GM23338 (cell line): ENCODE results near the gene ADGRL3. TPM values are rescaled to one million over a fixed set of nuclear protein-coding genes. Genes with fewer than 3 reads are reported as not detected.
A peak's percentile ranks its signal among the peaks of the same experiment; 100 is the strongest.

Experiments used
- ATAC-seq: fragments of 200-7000 bp; cut with Tn5 transposase; 3 replicates; pipeline ENCODE4 v1.9.1; 2020
- DNase-seq: peaks from one replicate; pipeline ENCODE4 v3.0.0-alpha.2; 2015; ENCODE audit warnings: low spot score
- H2AFZ ChIP-seq: fragments of 200-600 bp; sonication (generic); 2 replicates; pipeline ENCODE4 v1.8.0; 2016; ENCODE audit warnings: antibody characterized with exemption, mild to moderate bottlenecking, moderate library complexity
- H3F3A ChIP-seq: fragments of 200-600 bp; sonication (generic); replicated peaks from 2 replicates; pipeline ENCODE4 v1.8.0; 2017; ENCODE audit warnings: antibody characterized with exemption, mixed run types, low read depth
- H3K27ac ChIP-seq: fragments of 200-600 bp; sonication (generic); 2 replicates; pipeline ENCODE4 v1.6.1; 2016; ENCODE audit warnings: low read depth
- H3K27me3 ChIP-seq: fragments of 200-600 bp; sonication (generic); 2 replicates; pipeline ENCODE4 v1.8.0; 2016; ENCODE audit warnings: mild to moderate bottlenecking, mixed run types, moderate library complexity; ENCODE audit not compliant: insufficient read depth
- H3K36me3 ChIP-seq: fragments of 200-600 bp; sonication (generic); 2 replicates; pipeline ENCODE4 v1.8.0; 2016; ENCODE audit warnings: mild to moderate bottlenecking; ENCODE audit not compliant: insufficient read depth
- H3K4me1 ChIP-seq: fragments of 200-600 bp; sonication (generic); 2 replicates; pipeline ENCODE4 v1.8.0; 2016; ENCODE audit warnings: mild to moderate bottlenecking, moderate library complexity; ENCODE audit not compliant: insufficient read depth
- H3K4me2 ChIP-seq: fragments of 200-600 bp; sonication (generic); 2 replicates; pipeline ENCODE4 v1.7.1; 2017; ENCODE audit warnings: mixed run types
- H3K4me3 ChIP-seq: fragments of 200-600 bp; sonication (generic); 2 replicates; pipeline ENCODE4 v1.6.1; 2016; ENCODE audit warnings: mixed run types
- H3K79me2 ChIP-seq: fragments of 200-600 bp; sonication (generic); replicated peaks from 2 replicates; pipeline ENCODE4 v1.8.0; 2017; ENCODE audit warnings: mild to moderate bottlenecking; ENCODE audit not compliant: insufficient read depth
- H3K9me2 ChIP-seq: fragments of 200-600 bp; sonication (generic); 2 replicates; pipeline ENCODE4 v1.8.0; 2017; ENCODE audit not compliant: insufficient read depth
- H4K20me1 ChIP-seq: fragments of 200-600 bp; sonication (generic); replicated peaks from 2 replicates; pipeline ENCODE4 v1.8.0; 2017; ENCODE audit warnings: mild to moderate bottlenecking; ENCODE audit not compliant: insufficient read depth
- H3K27ac Mint-ChIP-seq: 2 replicates; pipeline ENCODE4 v1.8.0; 2020; ENCODE audit warnings: inconsistent platforms, mild to moderate bottlenecking, moderate library complexity, mixed read lengths
- H3K27me3 Mint-ChIP-seq: 3 replicates; pipeline ENCODE4 v1.8.0; 2022; ENCODE audit warnings: low read depth, mild to moderate bottlenecking, moderate library complexity, mixed read lengths, inconsistent platforms; ENCODE audit not compliant: insufficient read depth, poor library complexity
- H3K36me3 Mint-ChIP-seq: 3 replicates; pipeline ENCODE4 v1.8.0; 2021; ENCODE audit warnings: low read depth, mild to moderate bottlenecking, inconsistent platforms, moderate library complexity, mixed read lengths
- H3K4me1 Mint-ChIP-seq: 3 replicates; pipeline ENCODE4 v1.8.0; 2020; ENCODE audit warnings: mild to moderate bottlenecking, inconsistent platforms, mixed read lengths
- H3K4me3 Mint-ChIP-seq: 3 replicates; pipeline ENCODE4 v1.8.0; 2021; ENCODE audit warnings: moderate library complexity, mild to moderate bottlenecking, inconsistent platforms, mixed read lengths
- H3K9me3 Mint-ChIP-seq: 3 replicates; pipeline ENCODE4 v1.8.0; 2020; ENCODE audit warnings: moderate library complexity, mild to moderate bottlenecking, inconsistent platforms, mixed read lengths
- CREB1 ChIP-seq: fragments of 250-450 bp; sonication (Bioruptor Pico); IDR thresholded peaks from 2 replicates; pipeline ENCODE4 v1.5.0; 2020; ENCODE audit warnings: low read depth, mild to moderate bottlenecking, moderate library complexity
- JUNB ChIP-seq: IDR thresholded peaks from one replicate; pipeline ENCODE4 v1.6.1; 2016; ENCODE audit warnings: antibody characterized with exemption; ENCODE audit not compliant: unreplicated experiment
- POLR2AphosphoS5 ChIP-seq: IDR thresholded peaks from 2 replicates; pipeline ENCODE4 v1.6.1; 2016; ENCODE audit warnings: antibody characterized with exemption, low read depth
- STAT1 ChIP-seq: IDR thresholded peaks from one replicate; pipeline ENCODE4 v1.6.1; 2016; ENCODE audit warnings: antibody characterized with exemption; ENCODE audit not compliant: unreplicated experiment
- ZNF114 ChIP-seq: fragments of 250-450 bp; sonication (Bioruptor Pico); IDR thresholded peaks from 2 replicates; pipeline ENCODE4 v1.5.0; 2020; ENCODE audit warnings: mild to moderate bottlenecking, moderate library complexity
- ZNF331 ChIP-seq: fragments of 250-450 bp; sonication (Bioruptor Pico); IDR thresholded peaks from 2 replicates; pipeline ENCODE4 v1.5.0; 2020; ENCODE audit warnings: low read depth, mild to moderate bottlenecking, moderate library complexity
- polyA plus RNA-seq: library from polyadenylated mRNA; unstranded; fragments of >200 nt; fragmentation: Nextera tagmentation; extraction: Ambion mirVana; gene quantifications from 2 replicates; pipeline ENCODE4 v1.2.1, GENCODE V29; 2016
- total RNA-seq: library from RNA; depleted of rRNA; stranded (reverse); fragments of >200 nt; shearing (Covaris generic); gene quantifications from 2 replicates; pipeline ENCODE4 v1.2.3, GENCODE V29; 2014
- TF ChIP-seq, protein P1 (sequence below), 2 experiments: fragments of 200-600 bp in 1 of 2; sonication (generic) in 1 of 2; conservative IDR thresholded peaks; 2 replicates each; pipeline versions ENCODE4 v1.5.1 to v1.6.1; 2016 to 2017; ENCODE audit warnings: antibody characterized with exemption in 2 of 2, low read depth in 2 of 2, mild to moderate bottlenecking in 2 of 2, moderate library complexity in 1 of 2
- TF ChIP-seq, protein P2 (sequence below): IDR thresholded peaks from one replicate; pipeline ENCODE4 v1.6.1; 2018; ENCODE audit warnings: antibody characterized with exemption; ENCODE audit not compliant: unreplicated experiment

ADGRL3 gene
- total and polyA plus RNA-seq, 2 experiments from 2014 or later: 9.7 to 16.5 TPM

- Histone ChIP-seq H3F3A (no peaks in the 10 kb centered on the region), H2AFZ (no peak overlapping the region), H3K9me2 (no peaks in the 10 kb centered on the region), H3K4me1 (no peaks in the 10 kb centered on the region), H3K4me2 (no peak overlapping the region), H3K27me3 (no peaks in the 10 kb centered on the region), H3K4me3 (no peak overlapping the region), H3K36me3 (no peaks in the 10 kb centered on the region), H3K27ac (no peak overlapping the region), H4K20me1 (no peaks in the 10 kb centered on the region), H3K79me2 (no peaks in the 10 kb centered on the region)
- Mint-ChIP-seq H3K4me1 (peaks cover 3% of the 10 kb centered on the region; the same call in 1 of the 3 replicates), H3K36me3 (no peaks in the 10 kb centered on the region), H3K27ac (no peak overlapping the region), H3K4me3 (no peak overlapping the region), H3K27me3 (no peaks in the 10 kb centered on the region), H3K9me3 (no peaks in the 10 kb centered on the region)
- TF ChIP-seq CREB1 (CRISPR knock-in tag) (no peak), POLR2AphosphoS5 (no peak), ZNF331 (no peak)
- TF ChIP-seq, protein P1, sequence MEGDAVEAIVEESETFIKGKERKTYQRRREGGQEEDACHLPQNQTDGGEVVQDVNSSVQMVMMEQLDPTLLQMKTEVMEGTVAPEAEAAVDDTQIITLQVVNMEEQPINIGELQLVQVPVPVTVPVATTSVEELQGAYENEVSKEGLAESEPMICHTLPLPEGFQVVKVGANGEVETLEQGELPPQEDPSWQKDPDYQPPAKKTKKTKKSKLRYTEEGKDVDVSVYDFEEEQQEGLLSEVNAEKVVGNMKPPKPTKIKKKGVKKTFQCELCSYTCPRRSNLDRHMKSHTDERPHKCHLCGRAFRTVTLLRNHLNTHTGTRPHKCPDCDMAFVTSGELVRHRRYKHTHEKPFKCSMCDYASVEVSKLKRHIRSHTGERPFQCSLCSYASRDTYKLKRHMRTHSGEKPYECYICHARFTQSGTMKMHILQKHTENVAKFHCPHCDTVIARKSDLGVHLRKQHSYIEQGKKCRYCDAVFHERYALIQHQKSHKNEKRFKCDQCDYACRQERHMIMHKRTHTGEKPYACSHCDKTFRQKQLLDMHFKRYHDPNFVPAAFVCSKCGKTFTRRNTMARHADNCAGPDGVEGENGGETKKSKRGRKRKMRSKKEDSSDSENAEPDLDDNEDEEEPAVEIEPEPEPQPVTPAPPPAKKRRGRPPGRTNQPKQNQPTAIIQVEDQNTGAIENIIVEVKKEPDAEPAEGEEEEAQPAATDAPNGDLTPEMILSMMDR (conservative IDR thresholded peaks at IDR 0.05; ENCODE audit: low read depth in 2 of 2): peak; percentile 32 to 47
- TF ChIP-seq, protein P2, sequence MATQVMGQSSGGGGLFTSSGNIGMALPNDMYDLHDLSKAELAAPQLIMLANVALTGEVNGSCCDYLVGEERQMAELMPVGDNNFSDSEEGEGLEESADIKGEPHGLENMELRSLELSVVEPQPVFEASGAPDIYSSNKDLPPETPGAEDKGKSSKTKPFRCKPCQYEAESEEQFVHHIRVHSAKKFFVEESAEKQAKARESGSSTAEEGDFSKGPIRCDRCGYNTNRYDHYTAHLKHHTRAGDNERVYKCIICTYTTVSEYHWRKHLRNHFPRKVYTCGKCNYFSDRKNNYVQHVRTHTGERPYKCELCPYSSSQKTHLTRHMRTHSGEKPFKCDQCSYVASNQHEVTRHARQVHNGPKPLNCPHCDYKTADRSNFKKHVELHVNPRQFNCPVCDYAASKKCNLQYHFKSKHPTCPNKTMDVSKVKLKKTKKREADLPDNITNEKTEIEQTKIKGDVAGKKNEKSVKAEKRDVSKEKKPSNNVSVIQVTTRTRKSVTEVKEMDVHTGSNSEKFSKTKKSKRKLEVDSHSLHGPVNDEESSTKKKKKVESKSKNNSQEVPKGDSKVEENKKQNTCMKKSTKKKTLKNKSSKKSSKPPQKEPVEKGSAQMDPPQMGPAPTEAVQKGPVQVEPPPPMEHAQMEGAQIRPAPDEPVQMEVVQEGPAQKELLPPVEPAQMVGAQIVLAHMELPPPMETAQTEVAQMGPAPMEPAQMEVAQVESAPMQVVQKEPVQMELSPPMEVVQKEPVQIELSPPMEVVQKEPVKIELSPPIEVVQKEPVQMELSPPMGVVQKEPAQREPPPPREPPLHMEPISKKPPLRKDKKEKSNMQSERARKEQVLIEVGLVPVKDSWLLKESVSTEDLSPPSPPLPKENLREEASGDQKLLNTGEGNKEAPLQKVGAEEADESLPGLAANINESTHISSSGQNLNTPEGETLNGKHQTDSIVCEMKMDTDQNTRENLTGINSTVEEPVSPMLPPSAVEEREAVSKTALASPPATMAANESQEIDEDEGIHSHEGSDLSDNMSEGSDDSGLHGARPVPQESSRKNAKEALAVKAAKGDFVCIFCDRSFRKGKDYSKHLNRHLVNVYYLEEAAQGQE: no peak
- ATAC-seq: peak; percentile 64; the same call in 2 of the 3 replicates
- DNase-seq: peak; percentile 52
Measured at GRCh38 chr4:61619528-61619927, 419.4 kb downstream of the ADGRL3 start.

GRCh38 chr4:61628282-61628681 lies 428.2 kb downstream of the ADGRL3 start:
- H4K20me1 ChIP-seq: no peaks in the 10 kb centered on the region

More at GRCh38 chr4:61628282-61628681, 428.2 kb downstream of the ADGRL3 start:
- Mint-ChIP-seq H3K27me3 (no peaks in the 10 kb centered on the region), H3K4me1 (no peaks in the 10 kb centered on the region), H3K4me3 (no peak overlapping the region), H3K9me3 (no peaks in the 10 kb centered on the region; the same call in 2 of the 3 replicates), H3K27ac (no peak overlapping the region), H3K36me3 (peaks cover 10% of the 10 kb centered on the region; the same call in 2 of the 3 replicates)
- Histone ChIP-seq H3K9me2 (no peaks in the 10 kb centered on the region), H3F3A (no peaks in the 10 kb centered on the region), H3K4me2 (no peak overlapping the region), H3K27me3 (no peaks in the 10 kb centered on the region), H3K4me1 (no peaks in the 10 kb centered on the region), H3K36me3 (no peaks in the 10 kb centered on the region), H3K4me3 (no peak overlapping the region), H3K79me2 (no peaks in the 10 kb centered on the region), H2AFZ (no peak overlapping the region), H3K27ac (no peak overlapping the region)
- ATAC-seq (no peak), DNase-seq (no peak)
- TF ChIP-seq ZNF331 (no peak), STAT1 (no peak), ZNF114 (CRISPR knock-in tag) (no peak), JUNB (no peak), POLR2AphosphoS5 (no peak)
- TF ChIP-seq, protein P2: no peak
- TF ChIP-seq, protein P1 (conservative IDR thresholded peaks at IDR 0.05; ENCODE audit: low read depth in 2 of 2): no peak
